ENCODE data around the gene MYRF.

DNA sequence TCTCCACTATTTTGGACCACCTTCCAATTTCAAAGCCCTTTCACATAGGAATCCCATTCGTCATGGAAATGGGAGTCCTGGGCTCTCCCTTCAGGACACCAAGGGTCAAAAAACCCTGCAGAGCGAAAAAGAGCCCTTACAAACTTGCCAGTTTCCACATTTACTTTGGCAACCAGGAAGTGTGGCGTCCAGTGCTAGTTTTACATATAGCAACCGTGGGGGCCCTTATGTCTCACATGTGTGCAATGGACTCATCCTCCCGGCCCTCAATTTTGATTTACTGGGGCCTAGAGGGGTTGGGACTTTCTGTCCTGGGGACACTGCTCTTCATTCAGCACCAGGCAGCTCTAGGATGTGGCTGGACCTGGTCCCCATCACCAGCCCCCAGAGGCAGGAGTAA is 38.5 kb upstream of the MYRF start:
- TF ChIP-seq, protein P1, sequence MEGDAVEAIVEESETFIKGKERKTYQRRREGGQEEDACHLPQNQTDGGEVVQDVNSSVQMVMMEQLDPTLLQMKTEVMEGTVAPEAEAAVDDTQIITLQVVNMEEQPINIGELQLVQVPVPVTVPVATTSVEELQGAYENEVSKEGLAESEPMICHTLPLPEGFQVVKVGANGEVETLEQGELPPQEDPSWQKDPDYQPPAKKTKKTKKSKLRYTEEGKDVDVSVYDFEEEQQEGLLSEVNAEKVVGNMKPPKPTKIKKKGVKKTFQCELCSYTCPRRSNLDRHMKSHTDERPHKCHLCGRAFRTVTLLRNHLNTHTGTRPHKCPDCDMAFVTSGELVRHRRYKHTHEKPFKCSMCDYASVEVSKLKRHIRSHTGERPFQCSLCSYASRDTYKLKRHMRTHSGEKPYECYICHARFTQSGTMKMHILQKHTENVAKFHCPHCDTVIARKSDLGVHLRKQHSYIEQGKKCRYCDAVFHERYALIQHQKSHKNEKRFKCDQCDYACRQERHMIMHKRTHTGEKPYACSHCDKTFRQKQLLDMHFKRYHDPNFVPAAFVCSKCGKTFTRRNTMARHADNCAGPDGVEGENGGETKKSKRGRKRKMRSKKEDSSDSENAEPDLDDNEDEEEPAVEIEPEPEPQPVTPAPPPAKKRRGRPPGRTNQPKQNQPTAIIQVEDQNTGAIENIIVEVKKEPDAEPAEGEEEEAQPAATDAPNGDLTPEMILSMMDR (optimal IDR thresholded peaks at IDR 0.05 in 1 of 3, IDR thresholded peaks at IDR 0.05 in 1 of 3, conservative IDR thresholded peaks at IDR 0.05 in 1 of 3; ENCODE audit: extremely low read depth in 1 of 3, insufficient read depth in 2 of 3, low read length in 3 of 3) = no peak
- no peak for TF ChIP-seq EZH2 (IDR thresholded peaks at IDR 0.05; ENCODE audit: low read length)

Measured in keratinocyte (primary cell).